Cardiac muscle cell (in vitro differentiated cells and primary cell): Measurements from ENCODE around the gene TLR9. TPM values are rescaled to one million over a fixed set of nuclear protein-coding genes. Genes with fewer than 3 reads are reported as not detected.
A peak's percentile ranks its signal among the peaks of the same experiment; 100 is the strongest.
"Not testable (repeated sequence)": the region's sequence is repeated elsewhere in the genome, so short reads cannot be mapped to it uniquely, and the experiment has no call there.

ENCODE experiments used
- DNase-seq, 2 donors: peaks; one replicate each; pipeline versions ENCODE4 v3.0.0 to v3.0.0-alpha.2; 2010 to 2017; ENCODE audit warnings: low read depth in 1 of 2, low spot score in 1 of 2
- H3K27ac ChIP-seq: fragments of 200-600 bp; sonication (generic); 2 replicates; pipeline ENCODE4 v1.5.1; 2016
- H3K27me3 ChIP-seq: fragments of 200-600 bp; sonication (generic); 2 replicates; pipeline ENCODE4 v1.6.0; 2016; ENCODE audit warnings: control low read depth
- H3K36me3 ChIP-seq: fragments of 200-600 bp; sonication (generic); 2 replicates; pipeline ENCODE4 v1.5.1; 2016; ENCODE audit warnings: control low read depth
- H3K4me1 ChIP-seq: fragments of 200-600 bp; sonication (generic); 2 replicates; pipeline ENCODE4 v1.8.1; 2017; ENCODE audit warnings: low read depth, mild to moderate bottlenecking, mixed run types
- H3K4me3 ChIP-seq: fragments of 200-600 bp; sonication (generic); 2 replicates; pipeline ENCODE4 v1.5.1; 2016; ENCODE audit warnings: mild to moderate bottlenecking
- H3K9me3 ChIP-seq: fragments of 200-600 bp; sonication (generic); 2 replicates; pipeline ENCODE4 v1.5.1; 2017; ENCODE audit warnings: low read depth, mild to moderate bottlenecking, control low read depth
- CTCF ChIP-seq: IDR thresholded peaks from 2 replicates; pipeline ENCODE4 v1.5.1; 2012; ENCODE audit warnings: low read depth, mild to moderate bottlenecking, low read length
- polyA plus RNA-seq: library from polyadenylated mRNA; unstranded; fragments of >200 nt; fragmentation: Nextera tagmentation; extraction: Ambion mirVana; gene quantifications from 2 replicates; pipeline ENCODE4 v1.2.1, GENCODE V29; 2016
- total RNA-seq: library from RNA; depleted of rRNA; stranded (reverse); fragments of >200 nt; gene quantifications from 2 replicates; pipeline ENCODE4 v1.2.3, GENCODE V29; 2016

TLR9 gene
- total RNA-seq (0.15 TPM in 1 of 2 replicates, not detected in the other), polyA plus RNA-seq (0.51 TPM in 1 of 2 replicates, not detected in the other)

GRCh38 chr3:52225452-52226228, at the start of gene TLR9:
TLR9 (minus strand) TSS chr3:52225645; CDS start chr3:52225529, 116 bp downstream.
- Histone ChIP-seq H3K36me3 (peaks cover 7% of the 10 kb centered on the region), H3K9me3 (no peaks in the 10 kb centered on the region), H3K4me1 (no peaks in the 10 kb centered on the region), H3K27me3 (no peaks in the 10 kb centered on the region), H3K27ac (no peak within 1 kb of the TSS), H3K4me3 (no peak within 1 kb of the TSS)
- TF ChIP-seq CTCF, result no peak
- no peak for DNase-seq

GRCh38 chr3:52274781-52275180, 49.3 kb upstream of the TLR9 start:
- H3K9me3 ChIP-seq, H3K27me3 ChIP-seq, H3K27ac ChIP-seq, H3K4me3 ChIP-seq, DNase-seq: not testable (repeated sequence)
- Histone ChIP-seq H3K36me3 (peaks cover 15% of the 10 kb centered on the region), H3K4me1 (peaks cover 16% of the 10 kb centered on the region)

GRCh38 chr3:52272831-52273230, 47.4 kb upstream of the TLR9 start:
- no peak for TF ChIP-seq CTCF
- DNase-seq, result no peak
- Histone ChIP-seq H3K4me3 (no peak overlapping the region), H3K27ac (no peak overlapping the region), H3K9me3 (no peaks in the 10 kb centered on the region), H3K36me3 (peaks cover 31% of the 10 kb centered on the region), H3K27me3 (no peaks in the 10 kb centered on the region), H3K4me1 (peaks cover 13% of the 10 kb centered on the region)

GRCh38 chr3:52272172-52272571, 46.7 kb upstream of the TLR9 start:
- DNase-seq, H3K4me3 ChIP-seq, H3K27me3 ChIP-seq, H3K9me3 ChIP-seq: not testable (repeated sequence)
- Histone ChIP-seq H3K36me3 (peaks cover 36% of the 10 kb centered on the region), H3K4me1 (peaks cover 13% of the 10 kb centered on the region), H3K27ac (peak overlapping the region; percentile 53)

GRCh38 chr3:52270252-52270754, 44.9 kb upstream of the TLR9 start:
- Histone ChIP-seq H3K27ac (peak overlapping the region; percentile 13), H3K36me3 (peaks cover 53% of the 10 kb centered on the region), H3K27me3 (no peaks in the 10 kb centered on the region)

GRCh38 chr3:52269776-52270175, 44.3 kb upstream of the TLR9 start:
- Histone ChIP-seq H3K27me3 (no peaks in the 10 kb centered on the region), H3K9me3 (no peaks in the 10 kb centered on the region), H3K4me1 (no peaks in the 10 kb centered on the region), H3K36me3 (peaks cover 53% of the 10 kb centered on the region), H3K4me3 (no peak overlapping the region), H3K27ac (peak overlapping the region; percentile 13)
- no peak for DNase-seq
- no peak for TF ChIP-seq CTCF

More at GRCh38 chr3:52270252-52270754, 44.9 kb upstream of the TLR9 start:
- no peak for DNase-seq
- no peak for TF ChIP-seq CTCF
- H3K4me1 ChIP-seq, result no peaks in the 10 kb centered on the region
- no peaks in the 10 kb centered on the region for H3K9me3 ChIP-seq
- H3K4me3 ChIP-seq, result no peak overlapping the region
